NCI-H2196 treated with DMSO at 0.1 percent for 48 hours (cell line): ENCODE measurements around the gene ZBTB1.
"Not testable (repeated sequence)": the region's sequence is repeated elsewhere in the genome, so short reads cannot be mapped to it uniquely, and the experiment has no call there.

Source experiments
- DNase-seq: peaks from one replicate; lab custom pipeline; 2025; ENCODE audit not compliant: unreplicated experiment; lab: John Stamatoyannopoulos, UW

ZBTB1 gene

GRCh38 chr14:64522591-64523355 lies 18.2 kb downstream of the ZBTB1 start:
- DNase-seq, result no peak

- DNase-seq, result no peak
Measured at GRCh38 chr14:64525354-64525753, 20.8 kb downstream of the ZBTB1 start.

- DNase-seq, result no peak
Measured at GRCh38 chr14:64531567-64531966, 27.0 kb downstream of the ZBTB1 start.

GRCh38 chr14:64536488-64537245 lies 32.1 kb downstream of the ZBTB1 start:
- DNase-seq, result no peak

- DNase-seq, result peak; percentile 94
Measured at GRCh38 chr14:64540208-64541202, 35.9 kb downstream of the ZBTB1 start, which contains the start of gene HSPA2. Gene HSPA2 (plus strand): TSS chr14:64540741. CDS start chr14:64540850, 109 bp downstream.

GRCh38 chr14:64541261-64541971 lies 36.8 kb downstream of the ZBTB1 start:
- no peak for DNase-seq

- no peak for DNase-seq
Measured at GRCh38 chr14:64541972-64542835, 37.6 kb downstream of the ZBTB1 start.

- DNase-seq, result no peak
Measured at GRCh38 chr14:64542836-64543201, 38.2 kb downstream of the ZBTB1 start.

GRCh38 chr14:64544607-64545312 lies 40.2 kb downstream of the ZBTB1 start:
- no peak for DNase-seq

- DNase-seq, result no peak
Measured at GRCh38 chr14:64549016-64549415, 44.4 kb downstream of the ZBTB1 start.

GRCh38 chr14:64549791-64550620 lies 45.4 kb downstream of the ZBTB1 start, which contains the start of gene PPP1R36:
Gene PPP1R36 (plus strand): TSS chr14:64549961. CDS start chr14:64549998, 37 bp downstream.
- no peak for DNase-seq

GRCh38 chr14:64550621-64551333 lies 46.2 kb downstream of the ZBTB1 start:
- no peak for DNase-seq

- no peak for DNase-seq
Measured at GRCh38 chr14:64554556-64554955, 50.0 kb downstream of the ZBTB1 start.

- no peak for DNase-seq
Measured at GRCh38 chr14:64556526-64556925, 52.0 kb downstream of the ZBTB1 start.

GRCh38 chr14:64558216-64558615 lies 53.6 kb downstream of the ZBTB1 start:
- DNase-seq, result not testable (repeated sequence)

GRCh38 chr14:64561631-64562030 lies 57.1 kb downstream of the ZBTB1 start:
- peak; percentile 14 for DNase-seq

GRCh38 chr14:64562436-64562835 lies 57.9 kb downstream of the ZBTB1 start:
- DNase-seq, result no peak
